CD14-positive monocyte (primary cell): ENCODE data around the gene SEPTIN3. TPM values are rescaled to one million over a fixed set of nuclear protein-coding genes. Genes with fewer than 3 reads are reported as not detected.

Experiments
- DNase-seq, 3 donors: peaks; one replicate each; pipeline ENCODE4 v3.0.0-alpha.2; 2011 to 2022
- H2AFZ ChIP-seq: 2 replicates; pipeline ENCODE4 v1.6.0; 2012; ENCODE audit warnings: mild to moderate bottlenecking, low read depth, low read length, inconsistent platforms; ENCODE audit not compliant: insufficient read depth, poor library complexity, severe bottlenecking
- H3K27ac ChIP-seq, 2 donors: 1 replicate in 1 of 2; 2 replicates in 1 of 2; pipeline ENCODE4 v1.5.1; 2012 to 2013; ENCODE audit warnings: low read length in 2 of 2, control low read depth in 1 of 2, inconsistent platforms in 1 of 2, low read depth in 1 of 2, mild to moderate bottlenecking in 1 of 2
- H3K27me3 ChIP-seq, 2 donors: one replicate each; pipeline versions ENCODE4 v1.6.0 to v1.6.1; 2011 to 2013; ENCODE audit warnings: low read length in 2 of 2; ENCODE audit not compliant: control insufficient read depth in 2 of 2, insufficient read depth in 2 of 2
- H3K36me3 ChIP-seq, 2 donors: replicated peaks in 1 of 2; 1 replicate in 1 of 2; 2 replicates in 1 of 2; pipeline versions ENCODE4 v1.5.1 to v1.6.1; 2012 to 2013; ENCODE audit warnings: low read length in 2 of 2, control low read depth in 1 of 2, inconsistent platforms in 1 of 2, mild to moderate bottlenecking in 1 of 2; ENCODE audit not compliant: insufficient read depth in 2 of 2, control insufficient read depth in 1 of 2
- H3K4me1 ChIP-seq, 2 donors: 1 replicate in 1 of 2; 2 replicates in 1 of 2; pipeline versions ENCODE4 v1.5.1 to v1.6.1; 2012 to 2013; ENCODE audit warnings: low read length in 2 of 2, control low read depth in 1 of 2, inconsistent platforms in 1 of 2, mild to moderate bottlenecking in 1 of 2, moderate library complexity in 1 of 2; ENCODE audit not compliant: insufficient read depth in 2 of 2, control insufficient read depth in 1 of 2
- H3K4me2 ChIP-seq: replicated peaks from 2 replicates; pipeline ENCODE3; 2012; ENCODE audit warnings: low read length, moderate library complexity, mild to moderate bottlenecking; ENCODE audit not compliant: poor library complexity, severe bottlenecking; ENCODE audit errors: extremely low read depth
- H3K4me3 ChIP-seq, 3 experiments: fragments of 200-600 bp in 1 of 3; sonication (generic) in 1 of 3; replicated peaks in 1 of 3; 1 replicate in 2 of 3; 2 replicates in 1 of 3; pipeline ENCODE4 v1.5.1; 2011 to 2013; ENCODE audit warnings: low read length in 3 of 3, mild to moderate bottlenecking in 3 of 3, control low read depth in 2 of 3, low read depth in 2 of 3, inconsistent platforms in 1 of 3, moderate library complexity in 1 of 3
- H3K79me2 ChIP-seq: 2 replicates; pipeline ENCODE4 v1.6.0; 2012; ENCODE audit warnings: mild to moderate bottlenecking, control low read depth, inconsistent platforms, low read length, moderate library complexity; ENCODE audit not compliant: insufficient read depth
- H3K9ac ChIP-seq: 2 replicates; pipeline ENCODE4 v1.6.0; 2017; ENCODE audit warnings: low read length, mild to moderate bottlenecking; ENCODE audit not compliant: insufficient read depth, poor library complexity, severe bottlenecking
- H3K9me3 ChIP-seq, 2 donors: replicated peaks in 1 of 2; 1 replicate in 1 of 2; 2 replicates in 1 of 2; pipeline versions ENCODE4 v1.5.1 to v1.6.1; 2012 to 2013; ENCODE audit warnings: low read length in 2 of 2, control low read depth in 1 of 2; ENCODE audit not compliant: control insufficient read depth in 1 of 2, insufficient read depth in 1 of 2
- H4K20me1 ChIP-seq: 2 replicates; pipeline ENCODE4 v1.6.0; 2012; ENCODE audit warnings: mild to moderate bottlenecking, low read length, control low read depth, moderate library complexity; ENCODE audit not compliant: insufficient read depth
- H3K27ac Mint-ChIP-seq, 7 donors: one replicate each; pipeline ENCODE4 v1.8.0; 2020; ENCODE audit warnings: mild to moderate bottlenecking in 7 of 7, mixed read lengths in 7 of 7, moderate library complexity in 6 of 7, inconsistent platforms in 2 of 7
- H3K27me3 Mint-ChIP-seq, 3 donors: one replicate each; pipeline ENCODE4 v1.8.0; 2021 to 2022; ENCODE audit warnings: low read depth in 3 of 3, mild to moderate bottlenecking in 3 of 3, mixed read lengths in 3 of 3, moderate library complexity in 3 of 3, inconsistent platforms in 1 of 3
- H3K36me3 Mint-ChIP-seq, 2 donors: one replicate each; pipeline ENCODE4 v1.8.0; 2020; ENCODE audit warnings: mixed read lengths in 2 of 2, inconsistent platforms in 1 of 2, mild to moderate bottlenecking in 1 of 2
- H3K4me1 Mint-ChIP-seq: one replicate; pipeline ENCODE4 v1.8.0; 2020; ENCODE audit warnings: mild to moderate bottlenecking, mixed read lengths
- H3K4me3 Mint-ChIP-seq, 2 donors: one replicate each; pipeline ENCODE4 v1.8.0; 2020; ENCODE audit warnings: mild to moderate bottlenecking in 2 of 2, mixed read lengths in 2 of 2, moderate library complexity in 1 of 2
- H3K9me3 Mint-ChIP-seq, 7 donors: one replicate each; pipeline ENCODE4 v1.8.0; 2020 to 2022; ENCODE audit warnings: mixed read lengths in 7 of 7, mild to moderate bottlenecking in 6 of 7, moderate library complexity in 6 of 7, inconsistent platforms in 2 of 7
- WGBS: methylation state at CpG from one replicate; pipeline ENCODE4 v1.1.5; 2013; ENCODE audit warnings: missing lambda C conversion rate; ENCODE audit not compliant: insufficient coverage; 5-methylcytosine and 5-hydroxymethylcytosine counted together
- intact Hi-C, 2 donors: fragments of 100-400 bp; cut with micrococcal nuclease; formaldehyde crosslinking; loops; one replicate each; pipeline versions ENCODE4 v1.15.0 to v1.15.1; 2023
- polyA plus RNA-seq, 3 donors: library from polyadenylated mRNA; depleted of rRNA in 1 of 3; unstranded in 2 of 3; stranded (reverse) in 1 of 3; fragments of 300-500 nt in 2 of 3; fragments of >200 nt in 1 of 3; fragmentation: Illumina TruSeq in 2 of 3; gene quantifications; 1 replicate in 2 of 3; 2 replicates in 1 of 3; pipeline ENCODE4 v1.2.3, GENCODE V29; 2012 to 2021
- TF ChIP-seq, protein P1 (sequence below): fragments of 200-600 bp; IDR thresholded peaks from one replicate; pipeline ENCODE4 v1.8.0; 2022; ENCODE audit warnings: antibody characterized with exemption, mild to moderate bottlenecking

Gene SEPTIN3
- polyA plus RNA-seq, 3 donors: 0.06 to 0.20 TPM; not detected in 1

DNA sequence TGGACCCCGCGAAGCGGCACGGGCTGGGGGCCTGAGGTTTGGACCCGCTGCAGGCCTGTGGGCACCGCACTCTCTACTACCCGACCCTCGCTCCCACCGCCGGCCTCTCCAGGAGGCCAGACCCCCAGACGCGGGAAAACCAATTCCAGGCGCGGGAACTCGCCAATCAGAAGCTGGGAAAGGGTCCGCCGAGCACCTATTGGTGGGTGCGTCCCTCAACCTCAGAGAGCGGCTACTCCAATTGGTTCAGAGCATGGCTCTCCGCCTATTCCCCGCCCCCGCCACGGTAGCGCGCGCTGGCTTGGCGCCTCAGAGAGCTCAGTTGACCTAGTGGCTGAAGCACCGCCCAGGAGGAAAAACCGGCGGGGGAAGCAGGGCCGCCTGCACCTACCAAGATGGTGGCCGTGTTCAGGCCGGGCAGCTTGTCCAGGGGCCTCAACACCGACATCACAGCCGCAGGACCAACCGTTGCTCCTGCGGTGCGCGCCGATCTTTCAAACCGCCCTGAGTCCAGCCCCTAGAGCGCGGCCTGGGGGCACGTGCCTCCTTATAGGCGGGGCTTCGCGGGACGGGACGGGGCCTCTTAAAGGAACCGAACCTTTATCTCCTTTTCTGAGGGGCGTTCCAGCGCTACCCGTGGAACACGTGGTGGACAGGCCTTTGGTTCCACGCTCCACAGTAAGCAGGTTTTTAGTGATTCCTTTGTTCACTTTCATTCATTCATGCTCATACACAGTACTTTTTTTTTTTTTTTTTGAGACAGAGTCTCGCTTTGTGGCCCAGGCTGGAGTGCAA, 22.4 kb upstream of the SEPTIN3 start, which contains the start of gene CENPM:
TSS of gene CENPM (minus strand) at position 524 of the 795 bp plus-strand sequence. CDS start at position 448, 76 bp downstream.
- H3K4me1 ChIP-seq: peaks cover 22 to 27% of the 10 kb centered on the region in 2 donors
- H3K4me2 ChIP-seq: peak within 1 kb of the TSS; percentile 99
- H3K79me2 ChIP-seq: peaks cover 17% of the 10 kb centered on the region
- intact Hi-C loops: no loop called here
- DNase-seq: peak; percentile 74 to 87 (median 86)
- peaks cover 0 to 9% (median 0%) of the 10 kb centered on the region in 3 donors for H3K27me3 Mint-ChIP-seq
- peak within 1 kb of the TSS; percentile 62 to 94 (median 71) for H3K27ac Mint-ChIP-seq
- TF ChIP-seq, protein P1, sequence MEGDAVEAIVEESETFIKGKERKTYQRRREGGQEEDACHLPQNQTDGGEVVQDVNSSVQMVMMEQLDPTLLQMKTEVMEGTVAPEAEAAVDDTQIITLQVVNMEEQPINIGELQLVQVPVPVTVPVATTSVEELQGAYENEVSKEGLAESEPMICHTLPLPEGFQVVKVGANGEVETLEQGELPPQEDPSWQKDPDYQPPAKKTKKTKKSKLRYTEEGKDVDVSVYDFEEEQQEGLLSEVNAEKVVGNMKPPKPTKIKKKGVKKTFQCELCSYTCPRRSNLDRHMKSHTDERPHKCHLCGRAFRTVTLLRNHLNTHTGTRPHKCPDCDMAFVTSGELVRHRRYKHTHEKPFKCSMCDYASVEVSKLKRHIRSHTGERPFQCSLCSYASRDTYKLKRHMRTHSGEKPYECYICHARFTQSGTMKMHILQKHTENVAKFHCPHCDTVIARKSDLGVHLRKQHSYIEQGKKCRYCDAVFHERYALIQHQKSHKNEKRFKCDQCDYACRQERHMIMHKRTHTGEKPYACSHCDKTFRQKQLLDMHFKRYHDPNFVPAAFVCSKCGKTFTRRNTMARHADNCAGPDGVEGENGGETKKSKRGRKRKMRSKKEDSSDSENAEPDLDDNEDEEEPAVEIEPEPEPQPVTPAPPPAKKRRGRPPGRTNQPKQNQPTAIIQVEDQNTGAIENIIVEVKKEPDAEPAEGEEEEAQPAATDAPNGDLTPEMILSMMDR: no peak
- H3K9ac ChIP-seq: peak within 1 kb of the TSS; percentile 55
- peak within 1 kb of the TSS in 1 of 2 donors; percentile 52 for H3K27ac ChIP-seq
- H3K4me3 Mint-ChIP-seq: peak within 1 kb of the TSS; percentile 89 to 91
- H3K36me3 Mint-ChIP-seq: peaks cover 5 to 13% of the 10 kb centered on the region in 2 donors
- H3K36me3 ChIP-seq: no peaks in the 10 kb centered on the region
- no peaks in the 10 kb centered on the region for H4K20me1 ChIP-seq
- peaks cover 0 to 1% (median 0%) of the 10 kb centered on the region in 7 donors for H3K9me3 Mint-ChIP-seq
- H2AFZ ChIP-seq: peak within 1 kb of the TSS; percentile 92
- H3K27me3 ChIP-seq: no peaks in the 10 kb centered on the region
- WGBS: under 1% methylated on average over 54 of the region's 56 CpGs
- H3K9me3 ChIP-seq: no peaks in the 10 kb centered on the region
- peak within 1 kb of the TSS; percentile 57 to 96 (median 60) for H3K4me3 ChIP-seq
- peaks cover 24% of the 10 kb centered on the region for H3K4me1 Mint-ChIP-seq

DNA sequence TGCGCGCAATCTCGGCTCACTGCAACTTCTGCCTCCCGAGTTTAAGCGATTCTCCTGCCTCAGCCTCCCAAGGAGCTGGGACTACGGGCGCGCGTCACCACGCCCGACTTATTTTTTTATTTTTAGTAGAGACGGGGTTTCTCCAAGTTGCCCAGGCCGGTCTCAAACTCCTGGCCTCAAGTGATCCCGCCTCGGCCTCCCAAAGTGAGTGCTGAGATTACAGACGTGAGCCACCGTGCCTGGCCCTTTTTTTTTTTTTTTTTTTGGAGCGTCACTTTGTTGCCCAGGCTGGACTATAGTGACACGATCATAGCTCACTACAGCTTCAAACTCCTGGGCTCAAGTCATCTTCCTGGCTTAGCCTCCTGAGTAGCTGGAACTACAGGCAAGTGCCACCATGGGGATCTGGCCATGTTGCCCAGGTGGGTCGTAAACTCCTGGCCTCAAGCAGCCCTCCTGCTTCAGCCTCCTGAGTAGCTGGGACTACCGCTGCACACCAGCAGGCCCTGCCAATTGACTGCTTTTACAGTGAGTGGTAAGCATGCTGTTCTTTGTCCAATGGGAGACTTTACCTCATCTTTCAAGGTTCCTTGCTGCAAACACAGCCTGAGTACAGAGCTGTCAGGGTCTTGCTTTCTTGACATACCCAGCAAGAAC, 21.7 kb upstream of the SEPTIN3 start:
- peaks cover 17% of the 10 kb centered on the region for H3K79me2 ChIP-seq
- H3K36me3 ChIP-seq: no peaks in the 10 kb centered on the region
- intact Hi-C loops: no loop called here
- 67% methylated on average over 3 of the region's 21 CpGs for WGBS
- H4K20me1 ChIP-seq: no peaks in the 10 kb centered on the region
- no peaks in the 10 kb centered on the region for H3K27me3 ChIP-seq
- TF ChIP-seq, protein P1: no peak
- peaks cover 0 to 12% (median 0%) of the 10 kb centered on the region in 3 donors for H3K27me3 Mint-ChIP-seq
- H3K36me3 Mint-ChIP-seq: peaks cover 3 to 7% of the 10 kb centered on the region in 2 donors
- peaks cover 0 to 1% (median 0%) of the 10 kb centered on the region in 7 donors for H3K9me3 Mint-ChIP-seq
- peak overlapping the region in 1 of 2 donors; percentile 52 for H3K27ac ChIP-seq
- peak overlapping the region; percentile 57 to 96 (median 60) for H3K4me3 ChIP-seq
- H3K4me2 ChIP-seq: peak overlapping the region; percentile 99
- peaks cover 22 to 27% of the 10 kb centered on the region in 2 donors for H3K4me1 ChIP-seq
- peak overlapping the region; percentile 55 for H3K9ac ChIP-seq
- peak overlapping the region; percentile 92 for H2AFZ ChIP-seq
- H3K9me3 ChIP-seq: no peaks in the 10 kb centered on the region
- peak overlapping the region; percentile 37 to 91 for H3K4me3 Mint-ChIP-seq
- H3K27ac Mint-ChIP-seq: peak overlapping the region in 6 of 7 donors; percentile 18 to 94 (median 65)
- H3K4me1 Mint-ChIP-seq: peaks cover 24% of the 10 kb centered on the region
- no peak for DNase-seq
